Stimulated activated CD8-positive, alpha-beta memory T cell treated with anti-CD3 and anti-CD28 coated beads, Interleukin-7, amount 100 ng/mL, for 48 hours (primary cell): ENCODE results near the gene RAX2.
A peak's percentile ranks its signal among the peaks of the same experiment; 100 is the strongest.

ENCODE experiments used
- DNase-seq, 2 donors: peaks; one replicate each; pipeline ENCODE4 v3.0.0-alpha.2; 2020; ENCODE audit warnings: low read depth in 1 of 2; ENCODE audit errors: extremely low read depth in 1 of 2

Gene RAX2

GRCh38 chr19:3733549-3734309 lies 38.3 kb downstream of the RAX2 start:
- DNase-seq = no peak

GRCh38 chr19:3732108-3732507 lies 39.9 kb downstream of the RAX2 start:
- DNase-seq = no peak

DNA sequence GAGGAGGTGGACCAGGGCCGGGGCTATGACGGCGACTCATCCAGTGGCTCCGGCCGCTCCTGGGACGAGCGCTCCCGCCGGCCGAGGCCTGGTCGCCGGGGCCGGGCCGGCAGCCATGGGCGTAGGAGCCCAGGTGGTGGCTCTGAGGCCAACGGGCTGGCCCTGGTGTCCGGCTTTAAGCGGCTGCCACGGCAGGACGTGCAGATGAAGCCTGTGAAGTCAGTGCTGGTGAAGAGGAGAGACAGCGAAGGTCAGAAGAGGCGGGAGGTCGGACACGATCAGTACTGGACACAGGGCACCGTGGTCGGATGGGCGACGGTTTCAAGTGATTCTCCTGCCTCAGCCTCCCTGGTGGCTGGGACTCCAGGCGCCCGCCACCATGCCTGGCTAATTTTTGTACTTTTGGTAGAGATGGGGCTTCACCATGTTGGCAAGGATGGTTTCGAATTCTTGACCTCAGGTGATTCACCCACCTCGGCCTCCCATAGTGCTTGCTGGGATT lies 41.5 kb downstream of the RAX2 start:
- DNase-seq = no peak

- DNase-seq = no peak
Measured at GRCh38 chr19:3725640-3726310, 46.3 kb downstream of the RAX2 start.

GRCh38 chr19:3725121-3725520 lies 46.9 kb downstream of the RAX2 start:
- DNase-seq = no peak

- DNase-seq = no peak
Measured at GRCh38 chr19:3723883-3724282, 48.1 kb downstream of the RAX2 start.

DNA sequence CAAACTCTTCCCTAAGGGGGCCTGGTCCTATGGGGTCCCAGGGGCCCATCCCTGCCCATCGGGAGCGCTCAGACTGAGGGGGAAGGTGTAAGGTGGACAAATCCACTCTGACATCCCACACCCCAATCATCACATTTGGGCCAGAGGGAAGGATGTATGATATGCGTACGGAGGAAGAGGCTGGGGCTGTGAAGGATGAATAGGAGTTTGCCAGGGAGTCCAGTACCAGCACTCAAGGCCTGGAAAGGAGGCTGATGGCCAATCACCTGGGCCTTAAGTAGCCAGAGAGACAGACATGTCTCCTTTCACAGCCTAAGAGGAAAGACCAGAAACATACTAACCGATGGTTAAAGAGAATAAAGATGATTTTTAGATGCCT lies 48.9 kb downstream of the RAX2 start:
- no peak for DNase-seq

GRCh38 chr19:3722443-3723109 lies 49.5 kb downstream of the RAX2 start:
- no peak for DNase-seq

GRCh38 chr19:3721887-3722442 lies 50.1 kb downstream of the RAX2 start:
- DNase-seq = no peak

- peak; percentile 66 to 76 for DNase-seq
Measured at GRCh38 chr19:3721131-3721886, 50.7 kb downstream of the RAX2 start.

- DNase-seq = no peak
Measured at GRCh38 chr19:3720349-3720917, 51.6 kb downstream of the RAX2 start.

GRCh38 chr19:3719868-3720267 lies 52.2 kb downstream of the RAX2 start:
- no peak for DNase-seq
